Measurements from ENCODE around the gene ENTR1.
A peak's percentile ranks its signal among the peaks of the same experiment; 100 is the strongest.

ENTR1 gene, protein sequence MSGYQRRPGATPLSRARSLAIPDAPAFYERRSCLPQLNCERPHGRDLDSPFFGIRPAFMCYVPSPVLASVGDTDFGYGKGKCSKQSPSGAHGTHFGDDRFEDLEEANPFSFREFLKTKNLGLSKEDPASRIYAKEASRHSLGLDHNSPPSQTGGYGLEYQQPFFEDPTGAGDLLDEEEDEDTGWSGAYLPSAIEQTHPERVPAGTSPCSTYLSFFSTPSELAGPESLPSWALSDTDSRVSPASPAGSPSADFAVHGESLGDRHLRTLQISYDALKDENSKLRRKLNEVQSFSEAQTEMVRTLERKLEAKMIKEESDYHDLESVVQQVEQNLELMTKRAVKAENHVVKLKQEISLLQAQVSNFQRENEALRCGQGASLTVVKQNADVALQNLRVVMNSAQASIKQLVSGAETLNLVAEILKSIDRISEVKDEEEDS

DNA sequence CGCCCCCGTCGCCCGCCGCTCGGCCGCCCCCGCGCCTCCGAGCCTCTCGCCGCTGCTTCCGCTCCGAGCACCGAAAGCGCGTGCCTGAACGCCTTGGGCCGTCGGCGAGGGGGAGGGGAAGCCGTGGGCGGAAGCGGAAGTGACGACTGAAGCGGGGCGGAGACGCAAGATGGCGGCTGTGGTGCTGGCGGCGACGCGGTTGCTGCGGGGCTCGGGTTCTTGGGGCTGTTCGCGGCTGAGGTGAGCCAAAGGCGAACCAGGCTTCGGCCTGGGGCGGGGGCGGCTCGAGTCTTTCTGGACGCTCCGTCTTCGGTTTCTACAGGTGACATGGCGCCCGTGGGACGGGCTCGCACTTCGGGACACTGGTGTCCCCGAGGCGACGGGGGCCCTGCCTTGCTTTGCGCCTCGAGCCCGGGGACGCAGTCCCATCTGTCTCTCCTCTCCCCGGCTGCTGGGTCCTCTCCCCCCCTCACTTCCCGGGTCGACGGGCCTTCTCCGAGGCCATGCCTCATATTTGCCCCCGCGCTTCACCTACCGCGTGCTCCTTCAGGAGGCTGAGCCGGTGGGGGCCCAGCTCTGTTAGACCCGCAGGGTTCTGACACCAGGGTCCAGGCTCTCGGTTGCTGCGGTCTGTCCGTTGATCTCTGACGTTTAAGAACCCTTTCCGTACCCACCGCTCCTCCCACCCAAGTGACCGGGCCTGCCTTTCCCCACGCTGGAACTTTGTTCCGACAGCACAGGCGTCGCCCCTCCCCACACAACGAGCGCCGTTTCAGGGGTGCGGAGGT lies at the start of gene ENTR1, which contains the start of gene PMPCA:
Gene ENTR1, minus strand, starts transcription at position 115 of the 788 bp plus-strand sequence. CDS start 217 bp downstream, outside the sequence.
Gene PMPCA, plus strand, starts transcription at position 159 of the 788 bp plus-strand sequence. Its CDS starts 11 bp downstream, at position 170.
- DNase-seq: peak; percentile 69 to 81

DNA sequence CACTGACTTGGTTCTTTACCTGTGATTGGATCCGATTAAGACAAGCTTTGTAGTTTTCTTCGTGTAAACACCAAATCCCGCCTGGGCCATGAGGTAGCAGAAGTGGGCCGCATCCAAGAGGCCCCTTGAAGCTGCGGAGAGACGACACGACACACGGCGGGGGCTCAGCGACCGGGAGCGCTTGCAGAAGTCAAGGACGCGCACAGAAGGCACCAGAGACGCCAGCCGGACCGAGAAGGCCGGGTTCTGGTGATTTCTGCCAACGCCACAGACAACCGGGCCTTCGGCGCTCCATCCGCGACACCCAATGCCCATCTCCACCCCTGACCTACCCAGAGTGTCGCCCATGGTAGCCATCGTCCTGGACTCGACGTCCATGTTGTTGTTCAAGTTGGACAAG lies 49.0 kb upstream of the ENTR1 start:
- DNase-seq: no peak

DNA sequence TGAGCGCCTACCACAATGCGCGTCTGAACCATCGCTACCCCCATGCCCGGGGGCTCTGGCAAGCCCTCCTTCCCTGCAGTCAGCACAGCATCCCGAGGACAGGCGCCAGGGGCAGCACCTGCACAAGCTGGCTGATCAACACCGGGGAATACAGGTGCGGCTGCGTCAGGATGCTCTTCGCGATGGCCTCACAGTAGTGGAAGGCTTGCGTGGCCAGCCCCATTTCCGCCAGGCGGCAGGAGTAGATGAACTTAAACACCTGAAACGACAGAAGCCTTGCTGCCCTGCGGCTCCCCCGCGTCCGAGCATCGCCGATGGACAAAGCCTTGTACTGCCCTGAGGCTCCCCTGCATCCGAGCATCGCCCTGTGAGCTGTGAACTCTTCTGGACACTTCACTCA lies 46.9 kb upstream of the ENTR1 start:
- no peak for DNase-seq

DNA sequence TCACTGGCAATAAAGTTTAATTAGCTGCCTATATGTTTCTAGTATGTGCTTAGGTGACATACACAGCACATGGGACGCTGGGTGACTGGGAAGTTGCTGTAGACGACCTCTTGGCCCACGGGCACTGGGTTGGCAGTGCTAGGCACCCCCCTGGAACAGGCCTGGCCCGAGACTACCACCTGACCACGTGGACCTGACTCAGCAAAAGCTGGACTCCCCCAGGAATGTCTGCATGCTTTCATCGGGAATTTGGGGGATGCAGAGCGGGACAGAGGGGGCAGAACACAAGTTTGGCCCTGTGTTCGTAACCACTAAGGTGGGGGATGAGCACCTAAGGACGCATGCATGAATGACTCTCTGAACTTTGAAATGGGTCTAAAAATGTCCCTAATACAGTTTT lies 45.8 kb upstream of the ENTR1 start:
- DNase-seq: no peak

DNA sequence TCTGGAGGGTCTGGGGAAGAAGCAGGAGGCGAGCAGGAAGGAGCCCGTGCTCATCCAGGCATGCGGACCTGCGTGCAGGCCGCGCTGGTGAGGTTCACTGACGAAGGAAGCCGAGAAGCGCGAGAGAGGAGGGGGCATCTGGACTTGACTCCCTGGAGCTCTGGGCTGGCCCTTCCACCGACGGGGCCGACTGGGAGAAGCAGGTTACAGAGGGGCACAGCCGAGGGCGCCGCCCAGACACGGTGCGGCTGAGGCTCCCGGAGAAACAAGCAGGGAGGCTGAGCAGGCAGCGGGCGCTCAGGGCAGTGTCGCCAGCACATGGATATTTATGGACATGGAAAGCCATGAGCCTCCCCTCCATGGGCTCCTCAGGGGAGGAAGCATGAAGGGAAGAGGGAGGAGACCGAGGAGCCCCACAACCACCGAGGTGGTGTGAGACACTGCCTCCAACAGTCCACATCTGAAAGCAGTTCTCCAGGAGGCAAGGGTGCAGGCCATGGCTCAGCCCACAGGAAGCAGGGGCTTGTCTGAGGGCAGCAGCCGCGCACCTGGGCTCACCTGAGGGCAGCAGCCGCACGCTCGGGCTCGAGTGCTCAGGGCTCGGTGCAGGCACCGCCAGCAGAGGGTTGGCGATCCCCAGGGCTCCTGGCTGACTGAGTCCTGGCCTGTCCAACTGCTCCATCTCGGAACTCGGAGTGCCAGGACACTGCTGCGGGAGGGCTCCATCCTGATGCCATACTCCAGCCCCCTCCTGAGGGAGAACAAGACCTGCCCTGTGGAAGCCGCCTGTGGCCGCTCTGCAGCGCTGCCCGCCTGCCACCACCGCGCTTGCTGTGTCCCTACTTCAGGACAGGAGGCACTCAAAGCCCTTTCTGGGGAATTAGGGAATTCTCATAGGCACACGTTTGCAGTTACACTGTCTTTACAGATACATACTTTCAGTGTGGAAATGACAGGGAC lies 44.9 kb upstream of the ENTR1 start:
- no peak for DNase-seq

DNA sequence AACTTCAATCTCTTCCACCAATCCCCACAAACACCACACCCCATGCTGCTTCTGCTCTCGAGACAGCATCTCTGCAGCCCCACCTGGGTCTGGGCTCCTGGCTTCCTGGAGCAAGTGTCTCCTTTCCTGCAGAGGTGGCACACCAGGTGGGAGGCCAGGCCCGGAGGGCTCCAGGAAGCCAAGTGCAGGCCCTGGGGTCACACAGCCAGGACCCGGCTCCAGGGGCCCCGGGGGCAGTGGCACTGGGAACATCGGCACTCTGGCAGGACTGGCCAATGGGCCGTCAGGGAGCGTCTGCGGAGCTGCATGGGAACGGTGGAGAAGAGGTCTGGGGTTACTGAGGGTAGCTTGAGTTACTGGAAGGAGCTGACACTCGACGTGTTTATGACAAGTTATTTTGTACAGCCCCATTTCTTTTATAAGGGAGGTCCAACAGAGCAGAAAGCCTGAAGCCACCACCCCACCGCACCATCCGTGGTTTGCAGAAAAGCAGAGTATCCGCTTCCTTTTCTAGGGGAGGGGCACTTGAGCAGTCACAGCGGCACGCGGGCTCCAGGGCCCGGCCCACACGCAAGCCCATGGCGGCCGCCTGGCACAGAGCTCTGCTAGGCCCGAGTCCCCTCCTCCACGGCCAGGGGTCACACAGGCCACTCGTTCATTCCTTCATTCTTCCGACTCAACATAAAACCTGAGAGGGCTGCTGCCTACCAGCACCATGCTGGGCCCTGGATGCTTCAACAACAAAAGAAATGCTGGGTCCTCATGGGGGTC lies 43.8 kb upstream of the ENTR1 start:
- no peak for DNase-seq

DNA sequence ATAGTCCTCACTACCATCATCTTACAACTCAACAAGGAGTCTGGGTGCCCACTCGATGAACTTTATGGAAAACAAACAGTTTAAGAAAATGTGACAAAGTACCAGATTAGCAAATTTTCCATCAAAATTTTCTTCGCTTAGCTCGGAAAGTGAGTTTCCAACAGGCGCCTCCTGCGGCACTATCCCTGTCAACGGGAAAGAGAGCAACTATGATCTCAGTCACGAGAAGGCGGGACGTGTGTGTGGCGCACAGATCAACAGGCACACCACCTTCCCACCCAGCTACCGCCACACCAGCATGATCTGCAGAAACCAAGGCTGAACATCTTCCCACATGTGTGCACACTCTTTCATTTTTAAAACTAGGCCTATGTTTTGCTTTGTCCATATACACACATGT lies 42.9 kb upstream of the ENTR1 start:
- no peak for DNase-seq

DNA sequence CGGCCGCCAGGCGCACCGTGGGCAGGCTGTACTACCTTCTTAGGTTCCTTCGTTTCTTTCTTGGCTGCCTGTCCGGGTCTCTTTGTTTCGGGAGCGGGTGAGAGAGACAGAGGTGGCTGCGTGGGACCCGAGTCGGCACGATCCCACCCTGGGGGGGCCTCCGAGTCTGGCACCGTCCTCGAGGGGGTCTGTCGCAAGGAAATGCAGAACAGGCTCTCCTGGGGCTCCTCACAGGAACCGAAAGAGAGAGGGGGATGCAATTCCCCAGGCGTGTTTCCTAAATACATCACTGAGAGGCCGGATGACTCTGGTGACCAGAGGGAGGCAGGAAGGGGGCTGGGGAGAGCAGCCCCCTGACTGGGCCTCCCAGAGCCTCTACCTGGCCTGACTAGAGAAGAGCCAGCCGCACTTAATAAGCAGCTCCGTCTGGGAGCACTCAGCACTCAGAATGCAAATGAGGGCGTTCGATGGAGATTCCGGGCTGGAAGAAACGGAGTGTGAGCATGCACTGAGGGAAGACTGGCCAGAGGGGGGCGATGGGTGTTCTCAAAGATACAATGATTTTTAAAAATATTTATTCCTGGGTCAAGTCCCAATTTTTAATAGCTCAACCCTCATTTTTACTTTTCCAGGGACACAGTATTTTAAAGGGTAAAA lies 40.9 kb upstream of the ENTR1 start:
- no peak for DNase-seq

DNA sequence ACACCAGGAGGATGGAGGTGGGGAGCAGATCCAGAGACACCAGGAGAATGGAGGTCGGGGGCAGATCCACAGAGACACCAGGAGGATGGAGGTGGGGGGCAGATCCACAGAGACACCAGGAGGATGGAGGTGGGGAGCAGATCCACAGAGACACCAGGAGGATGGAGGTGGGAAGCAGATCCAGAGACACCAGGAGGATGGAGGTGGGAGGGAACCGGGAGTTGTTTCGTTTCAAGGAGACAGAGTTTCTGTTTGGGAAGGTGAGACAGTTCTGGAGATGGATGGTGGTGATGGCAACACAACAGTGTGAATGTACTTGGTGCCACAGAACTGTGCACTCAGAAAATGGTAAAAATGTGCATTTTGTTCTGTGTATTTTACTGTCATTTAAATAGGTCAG lies 38.2 kb upstream of the ENTR1 start:
- no peak for DNase-seq

DNA sequence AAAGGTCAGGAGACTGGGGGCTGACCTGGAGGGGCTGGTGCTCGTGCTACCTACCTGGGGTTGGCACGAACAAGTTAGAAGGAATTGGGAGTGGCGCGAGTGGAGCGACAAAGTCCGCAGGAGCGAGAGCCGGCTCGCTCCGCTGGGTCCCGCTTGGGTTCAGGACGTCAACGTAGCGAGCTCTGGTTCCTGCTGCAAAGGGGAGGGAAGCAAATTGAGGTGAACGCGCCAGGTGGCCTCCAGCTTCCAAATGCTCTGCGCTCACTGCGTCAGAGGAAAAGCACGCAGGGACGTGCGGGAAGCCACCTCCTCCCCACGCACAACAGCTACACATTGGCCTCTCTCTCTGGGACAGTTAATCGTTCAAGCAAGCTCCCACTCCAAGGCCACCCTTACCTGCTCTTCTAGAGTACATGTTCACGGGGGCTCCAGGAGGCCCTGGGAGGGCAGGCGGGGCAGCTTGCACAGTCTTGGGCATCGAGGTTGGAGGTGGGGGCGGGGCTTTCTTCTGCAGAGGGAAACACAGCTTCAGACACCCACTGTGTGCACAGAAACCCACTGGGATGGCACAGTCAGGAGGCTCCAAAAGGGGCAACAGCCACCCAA lies 36.9 kb upstream of the ENTR1 start:
- DNase-seq: no peak

DNA sequence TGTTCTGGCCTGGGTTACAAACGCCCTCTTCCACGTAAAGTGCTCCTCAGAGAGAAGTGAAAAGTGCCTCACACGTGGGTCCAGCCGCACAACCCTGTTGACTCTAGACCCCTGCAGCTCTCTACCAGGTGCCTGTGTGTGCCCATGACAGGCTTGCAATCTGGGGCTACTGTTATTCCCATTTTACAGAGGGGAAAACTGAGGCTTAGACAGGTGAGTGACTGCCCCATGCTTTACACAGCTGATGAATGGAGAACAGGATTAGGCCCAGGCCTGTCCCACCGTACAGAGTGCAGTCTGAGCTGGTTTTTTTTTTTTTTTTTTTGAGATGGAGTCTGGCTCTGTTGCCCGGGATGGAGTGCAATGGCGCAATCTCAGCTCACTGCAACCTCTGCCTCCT lies 35.4 kb upstream of the ENTR1 start:
- no peak for DNase-seq

DNA sequence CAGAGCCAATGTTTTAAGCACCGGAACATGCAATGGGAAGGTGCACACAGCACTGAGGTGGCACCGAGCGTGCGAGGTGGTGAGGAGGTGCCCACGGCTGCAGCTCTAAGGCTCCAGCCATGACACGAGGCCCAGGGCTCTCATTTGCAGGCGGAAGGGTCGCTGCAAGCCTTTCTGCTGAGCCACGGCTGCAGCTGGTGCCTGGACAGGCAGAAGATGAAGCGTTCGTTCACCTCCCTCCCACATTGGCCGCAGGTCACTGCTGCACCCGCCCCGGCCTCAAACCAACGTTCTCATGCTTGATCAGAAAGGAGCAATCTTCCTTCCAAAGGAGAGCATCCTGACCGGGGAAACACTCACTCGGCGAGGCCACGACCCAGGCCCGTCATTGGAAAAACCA lies 33.7 kb upstream of the ENTR1 start:
- DNase-seq: no peak

DNA sequence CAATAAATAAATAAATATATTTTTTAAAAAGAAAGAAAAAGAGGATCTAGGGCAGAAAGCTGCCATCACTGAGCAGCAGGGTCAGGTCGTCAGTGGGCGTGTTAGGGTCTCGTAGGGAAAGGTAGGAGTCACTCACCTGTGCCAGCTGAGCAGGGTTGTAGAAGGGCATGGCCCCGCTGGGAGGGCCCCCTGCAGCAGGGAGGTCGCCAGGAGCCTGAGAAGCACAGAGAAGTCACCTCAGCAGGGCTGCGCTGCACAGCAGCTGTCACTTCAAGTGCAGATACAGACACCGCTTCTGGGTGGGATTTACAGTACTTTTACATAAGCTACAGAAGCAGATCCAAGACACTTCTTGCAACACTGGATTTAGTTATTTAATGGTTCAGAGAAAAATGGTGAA lies 33.3 kb upstream of the ENTR1 start:
- no peak for DNase-seq

DNA sequence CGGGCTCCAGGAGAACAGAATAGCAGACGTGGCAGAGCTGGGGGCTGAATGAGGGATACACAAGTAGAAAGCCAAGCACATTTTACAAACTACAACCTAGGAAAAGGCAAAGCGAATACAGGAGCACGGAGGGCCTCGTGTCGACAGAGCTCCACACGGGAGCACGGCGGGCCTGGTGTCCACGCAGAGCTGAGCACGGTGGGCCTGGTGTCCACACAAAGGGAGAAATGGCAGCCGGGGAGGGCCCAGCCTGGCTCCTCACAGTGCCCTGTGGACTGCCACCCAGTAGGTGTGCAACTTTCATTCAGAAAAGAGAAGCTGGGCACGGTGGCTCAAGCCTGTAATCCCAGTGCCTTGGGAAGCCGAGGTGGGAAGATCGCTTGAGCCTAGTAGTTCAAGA lies 32.7 kb upstream of the ENTR1 start:
- no peak for DNase-seq

DNA sequence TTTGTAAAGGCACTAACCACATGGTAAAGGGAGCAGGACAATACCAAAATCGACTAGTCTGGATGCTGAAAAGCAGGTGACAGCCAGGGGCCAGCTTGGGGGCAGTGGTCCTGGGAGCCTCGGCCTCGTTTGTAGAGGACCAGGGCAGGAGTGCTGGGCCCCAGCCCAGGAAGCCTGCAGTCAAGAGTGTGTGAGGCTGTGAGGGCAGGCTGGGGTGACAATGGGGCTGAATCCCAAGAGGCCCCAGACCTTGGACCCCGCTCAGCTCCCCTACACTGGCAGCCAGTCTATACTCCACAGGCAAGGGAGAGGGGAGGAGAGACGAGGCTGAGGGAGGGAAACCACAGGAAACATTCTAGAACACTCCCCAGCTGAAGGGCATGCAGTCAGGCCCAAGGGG lies 31.9 kb upstream of the ENTR1 start:
- no peak for DNase-seq

DNA sequence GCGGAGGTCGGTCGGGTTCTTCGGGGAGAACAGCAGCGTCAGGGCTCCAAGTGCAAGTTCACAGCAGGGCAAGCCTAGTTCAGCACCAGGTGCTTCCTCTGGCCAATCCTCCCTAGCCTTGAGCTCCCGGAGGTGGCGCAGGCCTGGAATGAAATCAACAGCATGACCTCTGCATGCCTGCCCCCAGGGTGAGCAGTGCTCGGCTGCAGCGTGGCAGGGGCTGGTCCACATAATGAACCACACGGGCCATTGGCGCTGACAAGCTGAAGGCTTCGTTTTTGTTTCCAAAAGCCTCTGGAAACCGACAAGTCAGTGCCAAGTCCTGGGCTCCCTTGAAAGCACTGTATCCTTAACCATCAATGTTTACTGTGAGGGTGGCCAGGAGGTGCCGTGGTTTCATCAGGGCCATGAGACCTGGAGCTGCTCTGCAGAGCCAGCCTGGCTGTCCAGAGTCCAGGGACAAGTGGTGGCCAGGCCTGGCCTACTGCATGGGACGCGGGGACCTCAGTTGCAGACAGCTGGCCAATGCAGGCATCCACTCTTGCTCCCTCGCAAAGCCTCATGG lies 31.3 kb upstream of the ENTR1 start:
- no peak for DNase-seq

DNA sequence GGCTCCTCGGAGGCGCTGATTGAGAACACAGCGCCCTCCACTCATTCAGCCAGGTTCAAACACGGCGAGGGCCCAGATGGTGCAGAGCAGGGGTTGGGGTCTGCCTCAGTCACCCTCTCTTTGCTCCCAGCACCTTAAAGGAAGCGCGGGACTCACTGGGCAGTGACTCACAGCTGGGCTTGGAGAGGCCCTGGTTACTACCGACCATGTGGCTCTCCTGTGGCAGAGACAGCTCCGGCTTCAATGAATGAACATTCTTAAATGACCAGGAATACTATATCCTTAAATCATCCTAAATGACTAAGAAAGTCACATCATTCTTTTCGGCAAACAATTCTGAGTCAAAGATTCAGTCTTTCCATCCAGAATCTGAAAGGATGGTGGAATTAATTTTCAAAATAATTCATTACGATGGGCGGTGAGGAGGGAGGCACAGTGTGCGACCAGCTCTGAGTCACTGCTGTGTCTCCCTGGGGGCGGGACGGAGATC lies 30.8 kb upstream of the ENTR1 start:
- DNase-seq: no peak

DNA sequence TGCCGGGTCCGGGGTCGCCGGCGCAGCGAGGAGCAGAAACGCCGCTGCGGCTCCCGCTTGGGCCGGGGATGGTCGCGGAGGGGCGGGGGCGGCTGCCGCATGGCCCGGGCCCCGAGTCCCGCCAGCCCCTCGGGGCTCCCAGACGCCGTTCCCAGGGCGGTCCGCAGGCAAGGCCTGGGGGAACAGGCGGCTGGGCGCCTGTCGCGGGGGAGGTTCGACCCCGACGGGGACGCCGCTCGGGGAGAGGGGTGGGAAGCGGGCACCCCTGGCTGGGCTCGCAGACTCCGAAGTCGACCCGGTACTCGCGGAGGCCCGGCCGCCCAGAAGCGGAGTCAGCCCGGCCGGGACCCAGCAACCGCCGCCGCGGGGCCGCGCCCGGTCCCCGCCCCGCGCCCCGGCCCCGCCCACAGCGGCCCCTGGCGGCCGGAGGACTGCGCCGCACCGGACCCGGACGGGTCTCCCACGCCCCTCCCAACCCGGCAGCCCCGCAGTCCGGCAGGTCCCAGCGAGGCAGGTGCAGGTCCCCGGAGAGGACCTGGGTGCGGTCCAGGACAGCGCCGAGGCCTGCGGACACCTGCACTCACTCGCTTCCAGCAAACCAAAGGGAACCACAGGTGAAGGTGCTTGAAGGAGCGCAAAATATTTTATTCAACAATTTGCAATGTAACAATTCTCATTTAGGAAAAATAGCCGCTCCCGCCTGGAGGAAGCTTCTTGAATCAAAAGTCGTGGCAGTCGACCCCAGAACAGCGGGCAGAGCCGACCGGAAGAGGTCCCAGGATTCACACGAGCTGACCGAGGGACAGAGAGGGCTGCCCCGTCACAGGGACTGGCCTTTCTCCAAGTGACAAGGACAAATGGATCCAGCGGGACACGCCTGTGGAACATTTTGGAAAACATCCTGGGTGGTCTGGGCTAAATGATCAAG lies 29.3 kb upstream of the ENTR1 start, which contains the start of gene INPP5E:
Gene INPP5E, minus strand, starts transcription at position 365 of the 928 bp plus-strand sequence. CDS start 426 bp downstream, outside the sequence.
- DNase-seq: peak in 1 of 2 experiments; percentile 38

Data from SW 1271 (cell line).